BLaER1 (cell line): ENCODE measurements around the gene RETREG1.
"Not testable (repeated sequence)": the region's sequence is repeated elsewhere in the genome, so short reads cannot be mapped to it uniquely, and the experiment has no call there.

ENCODE experiments used
- H3K27ac ChIP-seq: shearing (Covaris generic); formaldehyde crosslinking; 2 replicates; pipeline ENCODE4 v1.8.1; 2022
- H3K27me3 ChIP-seq: shearing (Covaris generic); formaldehyde crosslinking; 2 replicates; pipeline ENCODE4 v1.8.1; 2022
- H3K36me3 ChIP-seq: shearing (Covaris generic); formaldehyde crosslinking; 2 replicates; pipeline ENCODE4 v1.8.1; 2022
- H3K4me1 ChIP-seq: shearing (Covaris generic); formaldehyde crosslinking; 2 replicates; pipeline ENCODE4 v1.8.1; 2022
- H3K4me2 ChIP-seq: shearing (Covaris generic); formaldehyde crosslinking; 2 replicates; pipeline ENCODE4 v1.8.1; 2022
- H3K4me3 ChIP-seq: shearing (Covaris generic); formaldehyde crosslinking; 2 replicates; pipeline ENCODE4 v1.8.1; 2022
- H3K9ac ChIP-seq: shearing (Covaris generic); formaldehyde crosslinking; 2 replicates; pipeline ENCODE4 v1.8.1; 2022
- H3K9me3 ChIP-seq: shearing (Covaris generic); formaldehyde crosslinking; 2 replicates; pipeline ENCODE4 v1.8.1; 2022
- H4K20me1 ChIP-seq: shearing (Covaris generic); formaldehyde crosslinking; 2 replicates; pipeline ENCODE4 v1.8.1; 2022
- Cebpa-rat ChIP-seq: shearing (Covaris generic); IDR thresholded peaks from 2 replicates; pipeline ENCODE4 v1.8.1; 2022

Gene RETREG1

DNA sequence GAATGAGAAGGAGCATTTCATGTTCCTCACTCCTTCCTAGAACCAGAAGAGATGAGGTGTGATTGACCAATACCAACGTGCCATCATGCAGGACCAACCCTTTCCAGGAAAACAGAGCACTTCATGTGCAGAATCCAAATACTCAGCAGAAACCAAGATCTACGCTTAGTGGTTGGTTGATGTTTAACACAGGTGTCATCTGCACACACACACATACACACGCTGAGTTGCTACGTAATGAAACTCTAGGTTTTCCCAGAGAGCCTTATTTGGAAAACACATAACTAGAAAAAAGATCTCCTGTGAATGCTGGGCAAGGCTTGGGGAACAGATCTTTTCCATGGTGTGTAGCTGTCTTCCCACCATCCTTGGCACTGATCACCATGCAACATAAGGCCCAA, 130.1 kb downstream of the RETREG1 start:
- H3K9ac ChIP-seq = no peak overlapping the region
- peaks cover 72% of the 10 kb centered on the region for H4K20me1 ChIP-seq

GRCh38 chr5:16485656-16486055, 131.1 kb downstream of the RETREG1 start:
- peaks cover 6% of the 10 kb centered on the region; the same call in 1 of the 2 replicates for H3K36me3 ChIP-seq
- H3K4me3 ChIP-seq = no peak overlapping the region
- peaks cover 4% of the 10 kb centered on the region; the same call in 1 of the 2 replicates for H3K4me1 ChIP-seq
- no peak overlapping the region for H3K4me2 ChIP-seq
- no peak for TF ChIP-seq Cebpa-rat
- no peaks in the 10 kb centered on the region for H3K27me3 ChIP-seq
- H3K9ac ChIP-seq = no peak overlapping the region
- H3K27ac ChIP-seq = no peak overlapping the region
- H4K20me1 ChIP-seq = peaks cover 63% of the 10 kb centered on the region
- H3K9me3 ChIP-seq = 0 out of 2 replicates have a peak, but pooled peaks cover 2% of the 10 kb centered on the region

More for the DNA sequence above, 130.1 kb downstream of the RETREG1 start:
- Histone ChIP-seq H3K36me3 (no peaks in the 10 kb centered on the region), H3K4me1 (peaks cover 4% of the 10 kb centered on the region; the same call in 1 of the 2 replicates), H3K4me2 (no peak overlapping the region), H3K27me3 (no peaks in the 10 kb centered on the region), H3K27ac (no peak overlapping the region), H3K4me3 (no peak overlapping the region), H3K9me3 (no peaks in the 10 kb centered on the region)
- TF ChIP-seq Cebpa-rat = no peak

GRCh38 chr5:16484081-16484480, 132.7 kb downstream of the RETREG1 start:
- Histone ChIP-seq H3K9me3 (peaks cover 6% of the 10 kb centered on the region; the same call in 1 of the 2 replicates), H3K4me1 (no peaks in the 10 kb centered on the region), H3K36me3 (peaks cover 11% of the 10 kb centered on the region; the same call in 1 of the 2 replicates), H3K27ac (no peak overlapping the region), H3K27me3 (no peaks in the 10 kb centered on the region), H3K4me3 (no peak overlapping the region), H3K4me2 (no peak overlapping the region), H3K9ac (no peak overlapping the region), H4K20me1 (peaks cover 48% of the 10 kb centered on the region; the same call in 1 of the 2 replicates)
- TF ChIP-seq Cebpa-rat = no peak

DNA sequence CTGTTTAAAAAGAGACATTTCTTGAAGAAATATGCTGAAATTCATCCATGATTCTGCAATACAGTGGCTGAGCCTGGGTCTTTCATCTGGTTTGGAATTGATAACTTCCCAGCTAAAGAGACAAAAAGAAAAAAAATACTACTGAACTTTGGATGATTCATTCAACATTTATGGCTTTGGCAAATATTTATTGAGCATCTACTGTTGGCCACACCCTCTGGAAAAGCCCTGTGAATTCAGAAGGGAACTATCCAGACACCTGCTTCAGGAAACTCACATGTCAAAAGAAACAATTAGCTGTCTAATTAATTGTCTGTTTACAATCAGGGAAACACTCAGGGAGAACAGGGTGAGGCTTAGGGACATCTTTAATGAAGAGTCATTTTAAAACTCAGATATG, 133.4 kb downstream of the RETREG1 start:
- H3K9me3 ChIP-seq = peaks cover 6% of the 10 kb centered on the region; the same call in 1 of the 2 replicates
- H3K4me2 ChIP-seq = no peak overlapping the region
- H4K20me1 ChIP-seq = peaks cover 44% of the 10 kb centered on the region; the same call in 1 of the 2 replicates
- H3K27me3 ChIP-seq = no peaks in the 10 kb centered on the region
- no peaks in the 10 kb centered on the region for H3K4me1 ChIP-seq
- H3K9ac ChIP-seq = no peak overlapping the region
- no peak overlapping the region for H3K4me3 ChIP-seq
- no peak for TF ChIP-seq Cebpa-rat
- no peak overlapping the region for H3K27ac ChIP-seq
- H3K36me3 ChIP-seq = peaks cover 11% of the 10 kb centered on the region; the same call in 1 of the 2 replicates

- no peak overlapping the region for H3K9ac ChIP-seq
- TF ChIP-seq Cebpa-rat = no peak
- peaks cover 6% of the 10 kb centered on the region; the same call in 1 of the 2 replicates for H3K9me3 ChIP-seq
- H3K27me3 ChIP-seq = no peaks in the 10 kb centered on the region
- H3K4me2 ChIP-seq = no peak overlapping the region
- no peak overlapping the region for H3K27ac ChIP-seq
- H3K36me3 ChIP-seq = peaks cover 11% of the 10 kb centered on the region; the same call in 1 of the 2 replicates
- H3K4me3 ChIP-seq = no peak overlapping the region
- H4K20me1 ChIP-seq = peaks cover 39% of the 10 kb centered on the region; the same call in 1 of the 2 replicates
- no peaks in the 10 kb centered on the region for H3K4me1 ChIP-seq
Measured at GRCh38 chr5:16482891-16483290, 133.9 kb downstream of the RETREG1 start.

GRCh38 chr5:16480821-16481538, 135.8 kb downstream of the RETREG1 start:
- Histone ChIP-seq H3K4me3 (no peak overlapping the region), H4K20me1 (peaks cover 23% of the 10 kb centered on the region; the same call in 1 of the 2 replicates), H3K4me1 (no peaks in the 10 kb centered on the region), H3K9me3 (peaks cover 6% of the 10 kb centered on the region; the same call in 1 of the 2 replicates), H3K36me3 (peaks cover 16% of the 10 kb centered on the region), H3K27ac (no peak overlapping the region), H3K9ac (no peak overlapping the region), H3K4me2 (no peak overlapping the region), H3K27me3 (no peaks in the 10 kb centered on the region)
- no peak for TF ChIP-seq Cebpa-rat

DNA sequence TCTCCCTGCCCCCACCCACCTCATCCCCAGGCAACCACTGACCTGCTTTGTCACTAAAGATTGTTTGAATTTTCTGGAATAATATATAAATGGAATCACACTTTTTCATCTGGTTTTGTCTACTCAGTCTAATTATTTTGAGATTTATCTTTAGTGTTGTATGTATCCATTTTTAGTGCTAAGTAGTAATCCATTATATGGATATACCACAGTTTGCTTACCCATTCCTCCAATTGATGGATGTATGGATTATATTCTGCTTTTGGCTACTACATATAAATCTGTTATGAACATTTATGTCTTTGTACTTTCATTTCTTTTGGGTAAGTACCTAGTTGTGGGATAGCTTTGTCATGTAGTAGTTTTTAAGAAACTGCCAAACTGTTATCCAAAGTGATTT, 136.7 kb downstream of the RETREG1 start:
- Histone ChIP-seq H3K9ac (no peak overlapping the region), H3K27me3 (no peaks in the 10 kb centered on the region), H4K20me1 (peaks cover 18% of the 10 kb centered on the region; the same call in 1 of the 2 replicates), H3K36me3 (peaks cover 20% of the 10 kb centered on the region), H3K9me3 (peaks cover 6% of the 10 kb centered on the region; the same call in 1 of the 2 replicates), H3K27ac (no peak overlapping the region), H3K4me1 (no peaks in the 10 kb centered on the region), H3K4me2 (no peak overlapping the region), H3K4me3 (no peak overlapping the region)
- TF ChIP-seq Cebpa-rat = no peak

GRCh38 chr5:16477541-16477940, 139.3 kb downstream of the RETREG1 start:
- 0 out of 2 replicates have a peak, but pooled peaks cover 8% of the 10 kb centered on the region for H4K20me1 ChIP-seq
- H3K27me3 ChIP-seq = no peaks in the 10 kb centered on the region
- no peak overlapping the region for H3K9ac ChIP-seq
- no peak overlapping the region for H3K4me2 ChIP-seq
- no peak overlapping the region for H3K4me3 ChIP-seq
- no peak for TF ChIP-seq Cebpa-rat
- H3K36me3 ChIP-seq = peaks cover 27% of the 10 kb centered on the region
- no peak overlapping the region for H3K27ac ChIP-seq
- H3K9me3 ChIP-seq = peaks cover 6% of the 10 kb centered on the region; the same call in 1 of the 2 replicates
- H3K4me1 ChIP-seq = no peaks in the 10 kb centered on the region

DNA sequence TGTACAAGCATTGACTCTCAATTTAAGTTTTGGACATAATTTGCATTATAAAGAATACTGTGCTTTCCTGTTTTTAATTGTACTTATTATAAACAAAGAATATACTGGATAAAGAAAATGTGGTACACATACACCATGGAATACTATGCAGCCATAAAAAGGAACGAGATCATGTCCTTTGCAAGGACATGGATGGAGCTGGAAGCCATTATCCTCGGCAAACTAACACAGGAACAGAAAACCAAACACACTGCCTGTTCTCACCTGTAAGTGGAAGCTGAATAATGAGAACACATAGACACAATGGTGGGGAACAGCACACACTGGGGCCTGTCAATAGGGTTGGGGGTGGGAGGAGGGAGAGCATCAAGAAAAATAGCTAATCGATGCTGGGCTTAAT, 140.4 kb downstream of the RETREG1 start:
- not testable (repeated sequence) for H4K20me1 ChIP-seq, H3K27ac ChIP-seq, H3K4me1 ChIP-seq, H3K9ac ChIP-seq, H3K9me3 ChIP-seq, H3K27me3 ChIP-seq, H3K4me2 ChIP-seq, H3K4me3 ChIP-seq
- H3K36me3 ChIP-seq = peaks cover 27% of the 10 kb centered on the region

DNA sequence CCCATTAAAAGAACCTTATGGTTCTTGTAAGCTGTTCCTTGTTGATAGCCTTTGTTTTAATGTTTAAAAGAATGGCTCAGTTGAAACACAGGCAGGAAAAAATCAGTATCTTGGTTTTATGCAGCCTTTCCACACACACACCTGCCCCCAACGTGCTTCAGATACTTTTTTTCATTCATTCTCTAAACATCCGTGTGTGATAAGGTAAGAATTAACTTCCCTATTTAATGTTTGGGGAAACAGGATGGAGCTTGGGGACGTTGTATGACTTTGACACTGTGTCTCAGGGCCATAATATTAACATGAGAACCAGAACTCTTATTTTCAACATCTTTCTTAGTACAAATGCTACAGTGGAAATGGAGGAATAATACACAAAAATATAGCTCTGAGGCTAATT, 145.4 kb downstream of the RETREG1 start:
- Histone ChIP-seq H3K36me3 (peaks cover 19% of the 10 kb centered on the region), H3K4me2 (no peak overlapping the region), H3K9ac (no peak overlapping the region), H3K27me3 (no peaks in the 10 kb centered on the region), H4K20me1 (peaks cover 14% of the 10 kb centered on the region; the same call in 1 of the 2 replicates), H3K27ac (no peak overlapping the region), H3K4me3 (no peak overlapping the region), H3K9me3 (no peaks in the 10 kb centered on the region), H3K4me1 (peaks cover 16% of the 10 kb centered on the region)
- no peak for TF ChIP-seq Cebpa-rat
